GM18873 (cell line): ENCODE measurements around the gene TOX2.

Experiments
- ATAC-seq: cut with Tn5 transposase; IDR thresholded peaks from one replicate; pipeline ENCODE4 v1.9.1; 2021; ENCODE audit warnings: mild to moderate bottlenecking, moderate library complexity, moderate number of reproducible peaks; ENCODE audit not compliant: unreplicated experiment, low FRiP score

Gene TOX2

GRCh38 chr20:43992885-43993284 lies 78.2 kb downstream of the TOX2 start:
- ATAC-seq: no peak

- ATAC-seq: no peak
Measured at GRCh38 chr20:43993560-43993959, 78.9 kb downstream of the TOX2 start.

GRCh38 chr20:43994486-43995100 lies 79.9 kb downstream of the TOX2 start:
- no peak for ATAC-seq

GRCh38 chr20:43995645-43996044 lies 81.0 kb downstream of the TOX2 start:
- ATAC-seq: no peak

- ATAC-seq: no peak
Measured at GRCh38 chr20:43996240-43996930, 81.7 kb downstream of the TOX2 start.

GRCh38 chr20:43999848-44000247 lies 85.2 kb downstream of the TOX2 start:
- no peak for ATAC-seq

GRCh38 chr20:44001667-44002596 lies 87.3 kb downstream of the TOX2 start:
- ATAC-seq: no peak

GRCh38 chr20:44002861-44003260 lies 88.2 kb downstream of the TOX2 start:
- no peak for ATAC-seq

GRCh38 chr20:44003609-44004008 lies 89.0 kb downstream of the TOX2 start:
- ATAC-seq: no peak

GRCh38 chr20:44004306-44004915 lies 89.8 kb downstream of the TOX2 start:
- ATAC-seq: no peak

- no peak for ATAC-seq
Measured at GRCh38 chr20:44005661-44006060, 91.0 kb downstream of the TOX2 start.

GRCh38 chr20:44006126-44006525 lies 91.5 kb downstream of the TOX2 start:
- ATAC-seq: no peak

GRCh38 chr20:44006578-44006977 lies 91.9 kb downstream of the TOX2 start:
- no peak for ATAC-seq

- no peak for ATAC-seq
Measured at GRCh38 chr20:44008806-44009678, 94.4 kb downstream of the TOX2 start.

GRCh38 chr20:44009679-44009992 lies 95.0 kb downstream of the TOX2 start:
- no peak for ATAC-seq

GRCh38 chr20:44010162-44010704 lies 95.6 kb downstream of the TOX2 start:
- no peak for ATAC-seq

- no peak for ATAC-seq
Measured at GRCh38 chr20:44011251-44011940, 96.7 kb downstream of the TOX2 start.

- no peak for ATAC-seq
Measured at GRCh38 chr20:44012466-44013226, 98.0 kb downstream of the TOX2 start.
